Thymus (tissue), 11 donors: ENCODE data around the gene REPS1. TPM values are rescaled to one million over a fixed set of nuclear protein-coding genes. Genes with fewer than 3 reads are reported as not detected.
"Not testable (repeated sequence)": the region's sequence is repeated elsewhere in the genome, so short reads cannot be mapped to it uniquely, and the experiment has no call there.

Experiments used
- DNase-seq, 9 donors: peaks; one replicate each; pipeline ENCODE4 v3.0.0-alpha.2; 2013; ENCODE audit warnings: low spot score in 9 of 9, low read depth in 6 of 9, missing footprints in 1 of 9
- H3K27ac ChIP-seq, 2 donors: one replicate each; pipeline ENCODE4 v1.5.1; 2013; ENCODE audit warnings: control low read depth in 1 of 2, low read depth in 1 of 2, low read length in 1 of 2, mild to moderate bottlenecking in 1 of 2, moderate library complexity in 1 of 2
- H3K27me3 ChIP-seq, 2 donors: one replicate each; pipeline ENCODE4 v1.5.1; 2013; ENCODE audit warnings: low read length in 1 of 2; ENCODE audit not compliant: control insufficient read depth in 2 of 2, insufficient read depth in 1 of 2
- H3K36me3 ChIP-seq, 2 donors: one replicate each; pipeline ENCODE4 v1.5.1; 2013; ENCODE audit warnings: low read length in 1 of 2, mild to moderate bottlenecking in 1 of 2, moderate library complexity in 1 of 2; ENCODE audit not compliant: control insufficient read depth in 2 of 2, insufficient read depth in 2 of 2
- H3K4me1 ChIP-seq, 2 donors: one replicate each; pipeline ENCODE4 v1.5.1; 2013; ENCODE audit warnings: low read length in 2 of 2; ENCODE audit not compliant: control insufficient read depth in 2 of 2, insufficient read depth in 2 of 2
- H3K4me3 ChIP-seq, 2 donors: one replicate each; pipeline ENCODE4 v1.5.1; 2013; ENCODE audit warnings: low read length in 2 of 2, control low read depth in 1 of 2, mild to moderate bottlenecking in 1 of 2
- H3K9me3 ChIP-seq, 2 donors: one replicate each; pipeline ENCODE4 v1.5.1; 2013; ENCODE audit warnings: low read length in 1 of 2, mild to moderate bottlenecking in 1 of 2; ENCODE audit not compliant: control insufficient read depth in 2 of 2, insufficient read depth in 1 of 2
- WGBS: extraction: QIAGEN DNeasy Blood & Tissue Kit; methylation state at CpG from one replicate; pipeline ENCODE4 v1.1.7; 2013; 5-methylcytosine and 5-hydroxymethylcytosine counted together
- polyA plus RNA-seq: library from polyadenylated mRNA; stranded (reverse); fragments of 200-250 nt; gene quantifications from one replicate; pipeline ENCODE4 v1.2.3, GENCODE V29; 2013
- total RNA-seq: library from RNA; stranded (reverse); fragments of 120-200 nt; gene quantifications from one replicate; pipeline ENCODE4 v1.2.4, GENCODE V29; 2013
- donor health status: healthy.

Gene REPS1
- total and polyA plus RNA-seq, 2 donors, result 37.8 to 66.5 TPM

- Histone ChIP-seq H3K27me3 (no peaks in the 10 kb centered on the region), H3K36me3 (no peaks in the 10 kb centered on the region), H3K4me1 (no peaks in the 10 kb centered on the region), H3K27ac (no peak overlapping the region), H3K9me3 (no peaks in the 10 kb centered on the region), H3K4me3 (no peak overlapping the region)
- no peak for DNase-seq
Observed at GRCh38 chr6:139010674-139011073, 22.6 kb upstream of the REPS1 start.

- no peaks in the 10 kb centered on the region for H3K4me1 ChIP-seq
- H3K36me3 ChIP-seq, result no peaks in the 10 kb centered on the region
- no peaks in the 10 kb centered on the region for H3K27me3 ChIP-seq
- H3K4me3 ChIP-seq, result no peak overlapping the region
- no peak overlapping the region for H3K27ac ChIP-seq
- no peak for DNase-seq
- no peaks in the 10 kb centered on the region for H3K9me3 ChIP-seq
- WGBS, result 89% methylated on average over 9 of the region's 9 CpGs
Observed at GRCh38 chr6:139008117-139008516, 20.1 kb upstream of the REPS1 start.

- no peaks in the 10 kb centered on the region for H3K9me3 ChIP-seq
- H3K27ac ChIP-seq, result no peak overlapping the region
- H3K27me3 ChIP-seq, result no peaks in the 10 kb centered on the region
- H3K4me1 ChIP-seq, result no peaks in the 10 kb centered on the region
- H3K4me3 ChIP-seq, result no peak overlapping the region
- DNase-seq, result no peak
- WGBS, result 98% methylated on average over 1 of the region's 1 CpG
- H3K36me3 ChIP-seq, result no peaks in the 10 kb centered on the region
Observed at GRCh38 chr6:139007428-139007827, 19.4 kb upstream of the REPS1 start.

- Histone ChIP-seq H3K9me3 (no peaks in the 10 kb centered on the region), H3K4me1 (no peaks in the 10 kb centered on the region), H3K27me3 (no peaks in the 10 kb centered on the region), H3K4me3 (no peak overlapping the region), H3K27ac (no peak overlapping the region), H3K36me3 (no peaks in the 10 kb centered on the region)
- WGBS, result 97% methylated on average over 3 of the region's 3 CpGs
- no peak for DNase-seq
Observed at GRCh38 chr6:139006477-139006876, 18.4 kb upstream of the REPS1 start.

GRCh38 chr6:139003751-139004150 is 15.7 kb upstream of the REPS1 start:
- no peak overlapping the region for H3K4me3 ChIP-seq
- no peaks in the 10 kb centered on the region for H3K27me3 ChIP-seq
- DNase-seq, result no peak
- no peaks in the 10 kb centered on the region for H3K4me1 ChIP-seq
- no peak overlapping the region for H3K27ac ChIP-seq
- no peaks in the 10 kb centered on the region for H3K36me3 ChIP-seq
- no peaks in the 10 kb centered on the region for H3K9me3 ChIP-seq

- H3K4me3 ChIP-seq, result no peak overlapping the region
- 82% methylated on average over 4 of the region's 4 CpGs for WGBS
- no peak for DNase-seq
- H3K27me3 ChIP-seq, result no peaks in the 10 kb centered on the region
- H3K4me1 ChIP-seq, result no peaks in the 10 kb centered on the region
- H3K36me3 ChIP-seq, result no peaks in the 10 kb centered on the region
- no peak overlapping the region for H3K27ac ChIP-seq
- H3K9me3 ChIP-seq, result no peaks in the 10 kb centered on the region
Observed at GRCh38 chr6:138999949-139000725, 12.1 kb upstream of the REPS1 start.

GRCh38 chr6:138997136-138997535 is 9.1 kb upstream of the REPS1 start:
- WGBS, result 99% methylated on average over 5 of the region's 5 CpGs
- Histone ChIP-seq H3K9me3 (no peaks in the 10 kb centered on the region), H3K27me3 (no peaks in the 10 kb centered on the region), H3K4me3 (no peak overlapping the region), H3K27ac (no peak overlapping the region), H3K36me3 (no peaks in the 10 kb centered on the region), H3K4me1 (no peaks in the 10 kb centered on the region)
- DNase-seq, result no peak

GRCh38 chr6:138996524-138996923 is 8.5 kb upstream of the REPS1 start:
- Histone ChIP-seq H3K36me3 (no peaks in the 10 kb centered on the region), H3K9me3 (no peaks in the 10 kb centered on the region), H3K27me3 (no peaks in the 10 kb centered on the region), H3K4me1 (no peaks in the 10 kb centered on the region), H3K4me3 (no peak overlapping the region), H3K27ac (no peak overlapping the region)
- DNase-seq, result no peak
- 95% methylated on average over 3 of the region's 3 CpGs for WGBS

GRCh38 chr6:138993410-138993809 is 5.4 kb upstream of the REPS1 start:
- not testable (repeated sequence) for H3K27ac ChIP-seq, H3K27me3 ChIP-seq, H3K4me3 ChIP-seq, H3K36me3 ChIP-seq, H3K9me3 ChIP-seq, DNase-seq
- 98% methylated on average over 1 of the region's 1 CpG for WGBS
- peaks cover 4 to 11% of the 10 kb centered on the region in 2 donors for H3K4me1 ChIP-seq
